HG03520 (cell line): ENCODE measurements around the gene TMX2.
"Not testable (repeated sequence)": the region's sequence is repeated elsewhere in the genome, so short reads cannot be mapped to it uniquely, and the experiment has no call there.

ENCODE experiments used
- ATAC-seq: cut with Tn5 transposase; IDR thresholded peaks from one replicate; pipeline ENCODE4 v1.9.1; 2021; ENCODE audit warnings: mild to moderate bottlenecking, moderate library complexity; ENCODE audit not compliant: unreplicated experiment

Gene TMX2, protein sequence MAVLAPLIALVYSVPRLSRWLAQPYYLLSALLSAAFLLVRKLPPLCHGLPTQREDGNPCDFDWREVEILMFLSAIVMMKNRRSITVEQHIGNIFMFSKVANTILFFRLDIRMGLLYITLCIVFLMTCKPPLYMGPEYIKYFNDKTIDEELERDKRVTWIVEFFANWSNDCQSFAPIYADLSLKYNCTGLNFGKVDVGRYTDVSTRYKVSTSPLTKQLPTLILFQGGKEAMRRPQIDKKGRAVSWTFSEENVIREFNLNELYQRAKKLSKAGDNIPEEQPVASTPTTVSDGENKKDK

GRCh38 chr11:57712256-57713150, at the start of gene TMX2:
TSS of gene TMX2 (plus strand) at chr11:57712593. CDS start at chr11:57712619, 26 bp downstream.
- peak; percentile 93 for ATAC-seq

DNA sequence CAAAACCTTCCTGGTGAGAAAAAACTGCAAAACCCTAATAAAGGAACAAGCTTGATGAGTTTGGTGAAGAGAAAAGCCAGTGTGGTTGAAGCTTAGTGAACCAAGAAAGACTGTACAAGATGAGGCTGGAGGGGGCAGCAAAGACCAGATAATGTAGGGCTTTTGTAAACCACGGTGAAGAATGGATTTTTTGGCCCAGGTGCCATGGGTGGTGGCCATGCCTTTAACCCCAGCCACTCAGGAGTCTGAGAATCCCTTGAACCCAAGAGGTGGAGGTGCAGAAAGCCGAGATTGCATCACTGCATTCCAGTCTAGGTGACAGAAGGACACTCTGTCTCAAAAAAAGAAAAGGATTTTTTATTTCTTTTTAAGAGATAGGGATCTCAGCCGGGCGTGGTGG, 49.5 kb upstream of the TMX2 start:
- no peak for ATAC-seq

DNA sequence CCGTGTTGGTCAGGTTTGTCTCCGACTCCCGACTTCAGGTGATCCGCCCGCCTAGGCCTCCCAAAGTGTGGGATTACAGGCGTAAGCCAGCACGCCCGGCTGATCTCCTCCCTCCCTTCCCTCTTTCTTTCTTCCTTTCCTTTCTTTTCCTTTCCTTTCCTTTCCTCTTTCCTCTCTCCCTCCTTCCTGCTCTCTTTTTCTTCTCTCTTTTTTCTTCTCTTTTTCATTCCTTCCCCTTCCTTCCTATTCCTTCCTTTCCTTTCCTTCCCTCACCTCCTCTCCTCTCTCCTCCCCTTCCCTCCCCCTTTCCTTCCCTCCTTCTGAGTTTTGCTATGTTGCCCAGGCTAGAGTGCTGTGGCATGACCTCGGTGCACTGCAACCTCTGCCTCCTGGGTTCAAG, 48.4 kb upstream of the TMX2 start:
- no peak for ATAC-seq

DNA sequence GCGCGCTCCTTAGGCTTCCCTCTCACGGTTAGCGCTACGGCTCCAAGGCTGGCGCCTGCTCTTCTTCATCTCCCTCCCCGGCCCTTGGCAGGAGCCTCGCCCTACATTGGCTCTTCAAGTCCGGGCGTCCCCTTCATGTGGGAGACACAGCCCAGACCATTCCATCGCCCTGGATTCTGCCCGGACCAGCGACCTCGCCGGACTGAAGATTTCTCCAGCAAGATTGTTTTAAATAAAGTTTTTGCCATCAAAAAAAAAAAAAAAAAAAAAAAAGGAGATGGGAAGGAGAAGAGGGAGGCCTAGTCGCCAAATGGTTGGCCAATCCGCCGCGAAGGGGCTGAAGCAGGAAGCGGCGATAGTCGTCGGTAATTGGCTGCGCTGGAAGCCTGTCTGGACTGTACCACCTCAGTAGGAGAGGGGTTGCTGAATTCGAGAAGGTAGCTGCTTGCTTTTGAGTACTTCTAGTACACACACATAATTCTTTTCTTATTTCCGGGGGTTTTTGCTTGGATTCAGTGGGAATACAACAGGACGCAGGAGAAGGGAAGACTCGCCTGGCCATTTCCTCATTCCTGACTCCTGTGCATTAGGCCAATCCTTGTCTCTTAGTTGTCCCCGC, 45.2 kb upstream of the TMX2 start:
- peak; percentile 46 for ATAC-seq

- peak; percentile 83 for ATAC-seq
Observed at GRCh38 chr11:57667736-57668433, 44.5 kb upstream of the TMX2 start, which contains the start of gene ZDHHC5. TSS of gene ZDHHC5 (plus strand) at chr11:57668114. CDS start at chr11:57673091, 4,977 bp downstream.

DNA sequence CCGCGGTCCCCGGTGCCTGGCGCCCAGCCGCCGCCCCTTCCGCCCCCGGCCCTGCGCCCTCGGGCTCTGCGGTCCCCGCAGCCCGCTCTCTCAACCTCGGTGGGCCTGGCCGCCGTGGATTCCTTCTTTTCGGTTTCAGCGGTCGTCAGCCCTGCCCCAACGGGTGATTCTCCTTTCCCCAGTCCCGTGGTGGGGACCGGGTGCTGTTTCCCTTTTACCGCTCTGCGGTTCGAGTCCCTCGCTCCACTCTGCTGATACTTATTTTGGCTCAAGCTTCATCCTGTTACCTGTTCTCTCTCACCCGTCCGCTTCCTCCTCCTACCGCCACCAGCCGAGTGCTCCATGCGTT, 44.0 kb upstream of the TMX2 start:
- peak; percentile 4 for ATAC-seq

- no peak for ATAC-seq
Observed at GRCh38 chr11:57674251-57674650, 38.1 kb upstream of the TMX2 start.

- ATAC-seq: no peak
Observed at GRCh38 chr11:57675176-57675941, 37.0 kb upstream of the TMX2 start.

DNA sequence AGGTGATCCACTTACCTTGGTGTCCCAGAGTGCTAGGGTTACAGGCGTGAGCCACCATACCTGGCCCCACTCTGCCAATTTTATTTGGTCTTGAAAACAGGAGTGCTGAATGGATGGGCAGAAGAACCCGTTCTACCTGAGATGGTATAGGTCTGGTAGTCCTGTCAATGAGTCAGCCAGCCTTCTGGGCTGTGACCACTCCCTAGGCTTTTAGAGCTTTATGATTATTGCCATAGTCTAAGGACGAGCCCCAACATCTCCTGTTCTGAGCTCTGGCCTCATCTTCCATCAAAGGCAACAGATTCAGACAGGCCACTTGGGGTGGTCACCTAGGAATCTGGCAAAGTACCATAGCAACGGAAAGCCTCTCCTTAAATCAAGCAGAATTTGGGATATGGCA, 33.0 kb upstream of the TMX2 start:
- no peak for ATAC-seq

DNA sequence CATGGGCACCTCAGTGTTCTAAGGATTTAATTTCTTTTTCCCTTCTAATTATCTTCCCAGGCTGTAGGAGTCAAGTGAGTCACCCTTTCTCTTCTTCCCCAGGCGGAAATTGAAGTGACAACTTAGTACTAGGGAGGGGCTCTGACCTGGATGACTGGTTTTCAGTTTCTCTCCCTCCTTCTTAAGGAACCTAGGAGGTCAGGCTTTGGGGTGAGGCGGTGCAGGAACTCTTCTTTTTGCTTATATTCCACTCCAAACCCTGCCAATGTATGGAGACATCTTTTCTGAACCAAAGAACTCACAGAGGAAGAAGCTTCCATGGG, 31.9 kb upstream of the TMX2 start:
- no peak for ATAC-seq

DNA sequence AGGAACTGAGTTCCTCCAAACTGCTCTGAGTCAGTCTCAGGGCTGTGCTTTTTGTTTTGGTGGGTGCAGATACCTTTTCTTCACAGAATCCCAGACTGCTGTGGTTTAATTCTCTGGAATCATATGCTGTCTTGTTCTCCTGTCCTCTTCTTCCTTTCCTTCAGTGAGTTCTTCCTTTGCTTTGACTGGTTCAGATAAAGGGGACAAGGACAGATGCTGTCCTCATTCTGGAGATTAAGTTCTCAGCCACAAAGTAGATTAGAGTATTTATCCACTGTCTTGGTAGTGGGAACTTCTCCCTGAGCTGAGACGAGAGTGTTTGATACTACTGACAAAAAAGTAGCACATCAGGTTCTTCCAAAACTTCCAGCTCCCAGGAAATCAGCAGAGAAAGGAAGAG, 31.2 kb upstream of the TMX2 start:
- ATAC-seq: no peak

DNA sequence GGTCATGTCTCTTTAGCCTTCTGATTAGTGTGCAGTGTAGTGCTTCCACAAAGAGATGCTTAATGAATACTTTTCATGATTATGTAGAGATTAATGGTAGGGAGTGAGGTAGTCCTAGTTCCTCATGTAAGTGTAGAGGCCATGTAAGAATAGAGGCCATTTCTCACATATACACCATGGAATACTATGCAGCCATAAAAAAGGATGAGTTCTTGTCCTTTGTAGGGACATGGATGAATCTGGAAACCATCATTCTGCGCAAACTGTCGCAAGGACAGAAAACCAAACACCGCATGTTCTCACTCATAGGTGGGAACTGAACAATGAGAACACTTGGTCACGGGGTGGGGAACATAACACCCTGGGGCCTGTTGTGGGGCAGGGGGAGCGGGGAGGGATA, 21.9 kb upstream of the TMX2 start:
- ATAC-seq: not testable (repeated sequence)

GRCh38 chr11:57698843-57699365, 13.5 kb upstream of the TMX2 start:
- ATAC-seq: no peak

GRCh38 chr11:57699813-57700212, 12.6 kb upstream of the TMX2 start:
- no peak for ATAC-seq

- no peak for ATAC-seq
Observed at GRCh38 chr11:57700425-57700824, 12.0 kb upstream of the TMX2 start.

- no peak for ATAC-seq
Observed at GRCh38 chr11:57703341-57703740, 9.1 kb upstream of the TMX2 start.

DNA sequence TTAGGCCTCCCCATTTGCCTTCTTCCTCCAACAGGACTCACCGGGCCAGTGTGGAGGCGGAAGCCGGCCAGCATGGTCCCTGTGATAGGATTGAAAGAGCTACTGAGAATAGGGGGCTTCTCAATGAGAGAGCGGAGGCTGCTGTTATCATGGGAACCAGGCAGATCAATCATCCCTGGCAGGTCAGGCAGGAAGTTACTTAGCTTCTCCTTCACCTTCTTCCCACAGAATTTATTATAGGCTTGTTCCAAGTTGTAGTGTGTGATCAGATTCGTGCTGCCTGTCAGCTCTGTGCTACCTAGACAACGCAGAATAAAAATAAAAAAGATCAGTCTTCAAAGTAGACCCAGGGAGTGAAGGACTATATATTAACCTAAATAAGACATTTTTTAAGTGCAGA, 7.5 kb upstream of the TMX2 start:
- ATAC-seq: no peak

DNA sequence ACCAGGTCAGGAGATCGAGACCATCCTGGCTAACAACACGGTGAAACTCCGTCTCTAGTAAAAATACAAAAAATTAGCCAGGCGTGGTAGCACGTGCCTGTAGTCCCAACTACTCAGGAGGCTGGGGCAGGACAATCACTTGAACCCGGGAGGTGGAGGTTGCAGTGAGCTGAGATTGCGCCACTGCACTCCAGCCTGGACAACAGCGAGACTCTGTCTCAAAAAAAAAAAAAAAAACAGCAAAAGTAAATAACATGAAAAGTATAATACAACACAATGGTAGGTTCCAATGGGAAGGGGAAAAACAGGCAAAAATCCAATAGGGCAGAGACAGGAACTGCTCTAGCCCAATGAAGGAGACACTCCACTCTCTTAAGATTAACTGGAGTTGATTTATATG, 7.0 kb upstream of the TMX2 start:
- not testable (repeated sequence) for ATAC-seq

DNA sequence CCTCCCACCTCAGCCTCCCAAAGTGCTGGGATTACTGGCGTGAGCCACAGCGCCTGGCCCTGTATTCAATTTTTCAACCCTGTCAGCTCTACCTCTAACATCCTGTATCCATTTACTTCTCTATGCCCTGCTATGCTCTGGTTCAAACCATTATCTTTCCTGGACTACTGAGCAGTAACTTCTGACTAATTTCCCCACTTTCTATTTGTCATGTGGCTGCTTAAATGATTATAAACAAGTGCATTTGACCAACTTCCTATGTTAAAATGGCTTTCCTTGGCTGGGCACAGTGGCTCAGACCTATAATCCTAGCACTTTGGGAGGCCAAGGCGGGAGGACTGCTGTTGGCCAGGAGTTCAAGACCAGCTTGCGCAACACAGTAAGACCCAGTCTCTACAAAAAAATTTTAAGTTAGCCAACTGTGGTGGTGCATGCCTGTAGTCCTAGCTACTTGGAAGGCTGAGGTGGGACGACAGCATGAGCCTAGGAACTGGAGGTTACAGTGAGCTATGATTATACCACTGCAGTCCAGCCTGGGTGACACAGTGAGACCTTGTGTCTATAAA, 2.5 kb upstream of the TMX2 start:
- no peak for ATAC-seq
